Astrocyte (in vitro differentiated cells and primary cell): Measurements from ENCODE around the gene RHOBTB1.

ENCODE experiments used
- EZH2 ChIP-seq: IDR thresholded peaks from 2 replicates; pipeline ENCODE4 v1.6.1; 2012; ENCODE audit warnings: mild to moderate bottlenecking, low read length, inconsistent platforms; ENCODE audit not compliant: insufficient read depth
- TF ChIP-seq, protein P1 (sequence below): IDR thresholded peaks from 2 replicates; pipeline ENCODE4 v1.5.1; 2011; ENCODE audit warnings: low read depth, mild to moderate bottlenecking, inconsistent platforms, low read length, moderate library complexity; ENCODE audit not compliant: insufficient read depth

GRCh38 chr10:60950300-60950699, 6.3 kb upstream of the RHOBTB1 start:
- TF ChIP-seq, protein P1, sequence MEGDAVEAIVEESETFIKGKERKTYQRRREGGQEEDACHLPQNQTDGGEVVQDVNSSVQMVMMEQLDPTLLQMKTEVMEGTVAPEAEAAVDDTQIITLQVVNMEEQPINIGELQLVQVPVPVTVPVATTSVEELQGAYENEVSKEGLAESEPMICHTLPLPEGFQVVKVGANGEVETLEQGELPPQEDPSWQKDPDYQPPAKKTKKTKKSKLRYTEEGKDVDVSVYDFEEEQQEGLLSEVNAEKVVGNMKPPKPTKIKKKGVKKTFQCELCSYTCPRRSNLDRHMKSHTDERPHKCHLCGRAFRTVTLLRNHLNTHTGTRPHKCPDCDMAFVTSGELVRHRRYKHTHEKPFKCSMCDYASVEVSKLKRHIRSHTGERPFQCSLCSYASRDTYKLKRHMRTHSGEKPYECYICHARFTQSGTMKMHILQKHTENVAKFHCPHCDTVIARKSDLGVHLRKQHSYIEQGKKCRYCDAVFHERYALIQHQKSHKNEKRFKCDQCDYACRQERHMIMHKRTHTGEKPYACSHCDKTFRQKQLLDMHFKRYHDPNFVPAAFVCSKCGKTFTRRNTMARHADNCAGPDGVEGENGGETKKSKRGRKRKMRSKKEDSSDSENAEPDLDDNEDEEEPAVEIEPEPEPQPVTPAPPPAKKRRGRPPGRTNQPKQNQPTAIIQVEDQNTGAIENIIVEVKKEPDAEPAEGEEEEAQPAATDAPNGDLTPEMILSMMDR, result no peak
- TF ChIP-seq EZH2, result no peak
